ENCODE results near the gene SLC6A4. TPM values are rescaled to one million over a fixed set of nuclear protein-coding genes. Genes with fewer than 3 reads are reported as not detected.

SLC6A4 gene
- polyA plus RNA-seq, 1 of the 3 experiments (the other 2 are of a cell fraction): 0.12 TPM

DNA sequence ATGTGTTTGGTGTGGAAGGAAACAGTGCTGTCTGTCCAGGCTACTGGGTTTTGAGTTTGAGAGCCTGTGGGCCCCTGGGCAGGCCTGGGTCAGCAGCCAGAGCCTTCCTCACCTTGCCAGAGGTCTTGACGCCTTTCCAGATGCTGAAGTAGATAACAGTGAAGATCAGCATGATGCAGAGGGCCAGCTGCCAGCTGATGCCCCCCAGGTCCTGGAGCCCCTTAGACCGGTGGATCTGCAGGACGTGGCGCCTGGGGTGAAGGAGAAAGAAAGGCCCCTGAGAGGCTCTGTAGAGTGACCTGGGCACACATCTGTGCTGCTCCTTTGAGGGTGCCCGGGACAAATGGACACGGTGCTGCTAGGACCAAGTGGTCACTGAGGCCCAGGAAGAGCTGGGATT, 18.4 kb downstream of the SLC6A4 start:
- no peak overlapping the region for H2AFZ ChIP-seq (ENCODE audit: low read depth)
- CTCF ChIA-PET: no interaction called here

DNA sequence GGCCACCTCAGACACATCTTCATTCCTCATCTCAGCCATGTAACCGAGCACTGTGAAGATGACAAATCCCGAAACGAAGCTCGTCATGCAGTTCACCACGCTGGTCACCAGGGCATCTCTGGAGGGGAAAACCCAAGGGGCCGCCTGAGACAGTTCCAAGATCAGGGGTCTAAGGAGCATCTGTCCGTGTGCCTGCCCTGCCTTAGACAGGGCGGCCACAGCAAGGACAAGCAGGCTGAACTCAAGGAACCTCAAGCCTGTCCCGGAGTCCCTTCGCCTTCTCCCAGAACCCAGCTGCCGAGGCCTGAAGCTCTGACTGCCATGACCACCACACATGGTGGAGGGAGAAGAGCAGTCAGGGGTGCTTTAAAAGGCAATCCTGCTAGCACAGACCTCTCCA, 22.7 kb downstream of the SLC6A4 start:
- no peak overlapping the region for H3K9ac ChIP-seq
- H3K4me1 ChIP-seq (ENCODE audit: control insufficient read depth in 1 of 2, insufficient read depth in 2 of 2, low read depth in 1 of 2, low read length in 1 of 2): no peaks in the 10 kb centered on the region
- no peaks in the 10 kb centered on the region for H3K36me3 ChIP-seq (replicated peaks in 1 of 2; ENCODE audit: control insufficient read depth in 1 of 2, insufficient read depth in 2 of 2, low read length in 1 of 2)
- CTCF ChIA-PET: interaction anchor here (0.6 to 1.4 kb wide), 3 partner anchors 10 to 108 kb away, joined by 3 to 5 read pairs (median 3); no protein-coding TSS in a partner anchor
- H3K9me3 ChIP-seq: no peaks in the 10 kb centered on the region
- H3K27ac ChIP-seq (ENCODE audit: low read depth in 2 of 2, low read length in 1 of 2): no peak overlapping the region
- no peak overlapping the region for H3K4me2 ChIP-seq
- H3K79me2 ChIP-seq (ENCODE audit: insufficient read depth): no peaks in the 10 kb centered on the region
- no peaks in the 10 kb centered on the region for H3F3A ChIP-seq (replicated peaks; ENCODE audit: insufficient read depth)
- TF ChIP-seq, protein P1, sequence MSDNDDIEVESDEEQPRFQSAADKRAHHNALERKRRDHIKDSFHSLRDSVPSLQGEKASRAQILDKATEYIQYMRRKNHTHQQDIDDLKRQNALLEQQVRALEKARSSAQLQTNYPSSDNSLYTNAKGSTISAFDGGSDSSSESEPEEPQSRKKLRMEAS (IDR thresholded peaks at IDR 0.05; ENCODE audit: low read depth): no peak
- TF ChIP-seq, protein P2, sequence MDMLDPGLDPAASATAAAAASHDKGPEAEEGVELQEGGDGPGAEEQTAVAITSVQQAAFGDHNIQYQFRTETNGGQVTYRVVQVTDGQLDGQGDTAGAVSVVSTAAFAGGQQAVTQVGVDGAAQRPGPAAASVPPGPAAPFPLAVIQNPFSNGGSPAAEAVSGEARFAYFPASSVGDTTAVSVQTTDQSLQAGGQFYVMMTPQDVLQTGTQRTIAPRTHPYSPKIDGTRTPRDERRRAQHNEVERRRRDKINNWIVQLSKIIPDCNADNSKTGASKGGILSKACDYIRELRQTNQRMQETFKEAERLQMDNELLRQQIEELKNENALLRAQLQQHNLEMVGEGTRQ (IDR thresholded peaks at IDR 0.05; ENCODE audit: borderline replicate concordance, low read depth, low read length): no peak
- TF ChIP-seq, protein P3, sequence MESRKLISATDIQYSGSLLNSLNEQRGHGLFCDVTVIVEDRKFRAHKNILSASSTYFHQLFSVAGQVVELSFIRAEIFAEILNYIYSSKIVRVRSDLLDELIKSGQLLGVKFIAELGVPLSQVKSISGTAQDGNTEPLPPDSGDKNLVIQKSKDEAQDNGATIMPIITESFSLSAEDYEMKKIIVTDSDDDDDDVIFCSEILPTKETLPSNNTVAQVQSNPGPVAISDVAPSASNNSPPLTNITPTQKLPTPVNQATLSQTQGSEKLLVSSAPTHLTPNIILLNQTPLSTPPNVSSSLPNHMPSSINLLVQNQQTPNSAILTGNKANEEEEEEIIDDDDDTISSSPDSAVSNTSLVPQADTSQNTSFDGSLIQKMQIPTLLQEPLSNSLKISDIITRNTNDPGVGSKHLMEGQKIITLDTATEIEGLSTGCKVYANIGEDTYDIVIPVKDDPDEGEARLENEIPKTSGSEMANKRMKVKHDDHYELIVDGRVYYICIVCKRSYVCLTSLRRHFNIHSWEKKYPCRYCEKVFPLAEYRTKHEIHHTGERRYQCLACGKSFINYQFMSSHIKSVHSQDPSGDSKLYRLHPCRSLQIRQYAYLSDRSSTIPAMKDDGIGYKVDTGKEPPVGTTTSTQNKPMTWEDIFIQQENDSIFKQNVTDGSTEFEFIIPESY (IDR thresholded peaks at IDR 0.05; ENCODE audit: borderline replicate concordance, low read depth): no peak
- TF ChIP-seq CHD2 (IDR thresholded peaks at IDR 0.05; ENCODE audit: low read length, partially characterized antibody) (no peak), ELF1 (IDR thresholded peaks at IDR 0.05) (no peak), NFIC (IDR thresholded peaks at IDR 0.05; ENCODE audit: borderline replicate concordance) (no peak), EP300 (IDR thresholded peaks at IDR 0.05; ENCODE audit: borderline replicate concordance in 1 of 2, low read depth in 1 of 2, low read length in 1 of 2) (no peak)
- TF ChIP-seq, protein P4, sequence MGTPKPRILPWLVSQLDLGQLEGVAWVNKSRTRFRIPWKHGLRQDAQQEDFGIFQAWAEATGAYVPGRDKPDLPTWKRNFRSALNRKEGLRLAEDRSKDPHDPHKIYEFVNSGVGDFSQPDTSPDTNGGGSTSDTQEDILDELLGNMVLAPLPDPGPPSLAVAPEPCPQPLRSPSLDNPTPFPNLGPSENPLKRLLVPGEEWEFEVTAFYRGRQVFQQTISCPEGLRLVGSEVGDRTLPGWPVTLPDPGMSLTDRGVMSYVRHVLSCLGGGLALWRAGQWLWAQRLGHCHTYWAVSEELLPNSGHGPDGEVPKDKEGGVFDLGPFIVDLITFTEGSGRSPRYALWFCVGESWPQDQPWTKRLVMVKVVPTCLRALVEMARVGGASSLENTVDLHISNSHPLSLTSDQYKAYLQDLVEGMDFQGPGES (IDR thresholded peaks at IDR 0.05; ENCODE audit: low read depth, low read length): no peak
- DNase-seq: no peak
- H4K20me1 ChIP-seq (ENCODE audit: insufficient read depth): no peaks in the 10 kb centered on the region
- H2AFZ ChIP-seq (ENCODE audit: low read depth): no peak overlapping the region
- H3K4me3 ChIP-seq (ENCODE audit: low read depth in 2 of 2, low read length in 1 of 2): no peak overlapping the region
- no peaks in the 10 kb centered on the region for H3K27me3 ChIP-seq (ENCODE audit: insufficient read depth)
- WGBS (ENCODE audit: low lambda C conversion rate): 83% methylated on average over 11 of the region's 11 CpGs
- no peaks in the 10 kb centered on the region for H3K9me2 ChIP-seq
- POLR2A ChIA-PET: no interaction called here

More for the DNA sequence above, 18.4 kb downstream of the SLC6A4 start:
- H3K9ac ChIP-seq: no peak overlapping the region
- 81% methylated on average over 6 of the region's 6 CpGs for WGBS (ENCODE audit: low lambda C conversion rate)
- H3K36me3 ChIP-seq (replicated peaks in 1 of 2; ENCODE audit: control insufficient read depth in 1 of 2, insufficient read depth in 2 of 2, low read length in 1 of 2): no peaks in the 10 kb centered on the region
- no peaks in the 10 kb centered on the region for H3K27me3 ChIP-seq (ENCODE audit: insufficient read depth)
- H3K9me2 ChIP-seq: no peaks in the 10 kb centered on the region
- no peaks in the 10 kb centered on the region for H3K9me3 ChIP-seq
- POLR2A ChIA-PET: no interaction called here
- H3K27ac ChIP-seq (ENCODE audit: low read depth in 2 of 2, low read length in 1 of 2): no peak overlapping the region
- TF ChIP-seq ELF1 (IDR thresholded peaks at IDR 0.05) (no peak), MEF2A (IDR thresholded peaks at IDR 0.05; ENCODE audit: borderline replicate concordance, low read depth) (no peak), NFIC (IDR thresholded peaks at IDR 0.05; ENCODE audit: borderline replicate concordance) (no peak), EP300 (IDR thresholded peaks at IDR 0.05; ENCODE audit: borderline replicate concordance in 1 of 2, low read depth in 1 of 2, low read length in 1 of 2) (no peak), TCF12 (IDR thresholded peaks at IDR 0.05) (no peak)
- H3K79me2 ChIP-seq (ENCODE audit: insufficient read depth): no peaks in the 10 kb centered on the region
- H3F3A ChIP-seq (replicated peaks; ENCODE audit: insufficient read depth): no peaks in the 10 kb centered on the region
- H3K4me3 ChIP-seq (ENCODE audit: low read depth in 2 of 2, low read length in 1 of 2): no peak overlapping the region
- no peak for DNase-seq
- H3K4me1 ChIP-seq (ENCODE audit: control insufficient read depth in 1 of 2, insufficient read depth in 2 of 2, low read depth in 1 of 2, low read length in 1 of 2): no peaks in the 10 kb centered on the region
- no peak overlapping the region for H3K4me2 ChIP-seq
- H4K20me1 ChIP-seq (ENCODE audit: insufficient read depth): no peaks in the 10 kb centered on the region
